ENCODE results near the gene SERPINA10. TPM values are rescaled to one million over a fixed set of nuclear protein-coding genes. Genes with fewer than 3 reads are reported as not detected.
A peak's percentile ranks its signal among the peaks of the same experiment; 100 is the strongest.

Gene SERPINA10
- total RNA-seq, 8 experiments from 2014 or later, result 0.25 to 1.9 (median 0.43) TPM

- H3K27ac ChIP-seq, result no peak overlapping the region
- WGBS, 10 experiments, result 50 to 92% (median 63%) methylated on average over 2 to 4 of the region's 4 CpGs; no CpG with 5 or more reads in 3 of the 10 experiments
- no peak overlapping the region for H3K4me3 ChIP-seq
- no peak for ATAC-seq (replicated peaks in 6 of 8)
- no peaks in the 10 kb centered on the region for H3K4me1 ChIP-seq (replicated peaks in 1 of 2)
- in situ Hi-C loops (cut with MboI; ENCODE audit: low pct_unique_long_range_greater_than_20kb in 2 of 9, low sequenced_read_pairs in 9 of 9, unreplicated experiment in 9 of 9), result no loop called here
Measured at GRCh38 chr14:94329857-94330256, 36.8 kb upstream of the SERPINA10 start.

DNA sequence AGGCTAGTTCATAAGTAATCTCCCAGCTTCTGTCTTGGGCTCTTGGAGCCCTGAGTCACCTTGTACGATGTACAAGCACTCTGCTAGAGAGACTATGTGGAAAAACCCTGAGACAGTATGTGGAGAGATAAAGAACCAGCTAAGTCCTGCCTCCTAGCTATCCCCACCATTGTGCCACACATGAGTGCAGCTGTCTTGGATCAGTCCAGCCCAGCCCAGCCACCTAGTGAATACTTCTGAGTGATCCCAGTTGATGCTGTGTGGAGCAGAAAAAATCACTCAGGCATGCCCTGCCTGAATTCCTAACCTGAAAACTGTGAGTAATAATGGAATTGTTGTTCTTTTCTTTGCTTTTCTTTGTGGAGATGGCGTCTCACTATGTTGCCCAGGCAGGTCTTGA, 35.1 kb upstream of the SERPINA10 start:
- WGBS, 10 experiments, result 38 to 100% (median 89%) methylated on average over 1 to 2 of the region's 2 CpGs; no CpG with 5 or more reads in 4 of the 10 experiments

DNA sequence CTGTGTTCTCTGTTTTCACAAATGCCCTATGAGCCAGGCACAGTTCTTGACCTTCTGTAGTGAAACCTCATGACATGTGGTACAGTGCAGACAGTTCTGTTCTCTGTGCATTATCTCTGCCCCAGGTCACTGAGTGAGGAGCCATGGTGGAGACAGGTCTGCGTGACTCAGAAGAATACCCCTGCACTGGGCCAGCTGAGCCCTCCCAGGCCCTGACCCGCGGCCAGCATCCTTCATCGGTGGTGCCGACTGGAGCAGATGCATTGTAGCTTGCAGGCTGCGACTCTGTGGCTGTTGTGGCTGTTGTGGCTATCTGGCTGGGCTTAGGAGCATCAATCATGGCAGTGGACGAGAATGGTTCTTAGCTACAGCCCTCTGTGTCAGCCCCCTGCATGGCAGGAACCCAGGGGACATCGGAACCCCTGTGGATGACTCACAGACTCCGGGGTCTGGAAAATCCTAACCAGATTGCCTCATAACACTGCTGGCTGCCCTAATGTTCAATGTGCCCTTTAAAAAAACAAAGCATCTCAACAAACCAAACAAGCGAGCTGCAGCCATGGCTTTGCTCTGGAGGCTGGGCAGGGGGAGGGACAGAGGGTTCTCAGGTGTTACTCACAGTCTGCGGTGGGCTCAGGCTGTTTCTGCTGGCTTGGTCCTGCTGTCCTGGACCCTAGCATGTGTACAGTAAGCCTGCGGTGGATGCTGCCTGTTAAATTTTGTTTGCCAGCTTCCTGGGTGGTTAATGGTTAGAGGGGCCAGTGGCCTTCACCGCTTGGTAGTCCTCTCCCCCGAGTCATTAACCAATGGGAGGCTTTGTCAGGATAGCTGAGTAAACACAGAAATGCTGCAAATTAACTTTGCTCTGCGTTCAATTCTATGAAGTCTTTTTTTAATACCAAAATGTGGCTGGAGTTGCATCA, 29.8 kb upstream of the SERPINA10 start, which contains the start of gene SERPINA6:
SERPINA6 (minus strand) TSS at position 689 of the 923 bp plus-strand sequence. CDS start 8,688 bp downstream, outside the sequence.
- in situ Hi-C loops (cut with MboI; ENCODE audit: low pct_unique_long_range_greater_than_20kb in 2 of 9, low sequenced_read_pairs in 9 of 9, unreplicated experiment in 9 of 9), result no loop called here
- no peak within 1 kb of the TSS for H3K4me3 ChIP-seq
- peak within 1 kb of the TSS in 1 of 2 donors; percentile 48 for H3K27ac ChIP-seq
- 30 to 91% (median 67%) methylated on average over 1 to 8 of the region's 15 CpGs; no CpG with 5 or more reads in 2 of the 10 experiments for WGBS, 10 experiments
- peak in 7 of 8 experiments; percentile 11 to 93 (median 84) for ATAC-seq (replicated peaks in 6 of 8)
- peaks cover 0 to 3% of the 10 kb centered on the region in 2 donors for H3K4me1 ChIP-seq (replicated peaks in 1 of 2)

More for the DNA sequence above, 35.1 kb upstream of the SERPINA10 start:
- H3K4me1 ChIP-seq (replicated peaks in 1 of 2), result no peaks in the 10 kb centered on the region
- no peak for ATAC-seq (replicated peaks in 6 of 8)
- H3K27ac ChIP-seq, result no peak overlapping the region
- in situ Hi-C loops (cut with MboI; ENCODE audit: low pct_unique_long_range_greater_than_20kb in 2 of 9, low sequenced_read_pairs in 9 of 9, unreplicated experiment in 9 of 9), result no loop called here
- H3K4me3 ChIP-seq, result no peak overlapping the region

DNA sequence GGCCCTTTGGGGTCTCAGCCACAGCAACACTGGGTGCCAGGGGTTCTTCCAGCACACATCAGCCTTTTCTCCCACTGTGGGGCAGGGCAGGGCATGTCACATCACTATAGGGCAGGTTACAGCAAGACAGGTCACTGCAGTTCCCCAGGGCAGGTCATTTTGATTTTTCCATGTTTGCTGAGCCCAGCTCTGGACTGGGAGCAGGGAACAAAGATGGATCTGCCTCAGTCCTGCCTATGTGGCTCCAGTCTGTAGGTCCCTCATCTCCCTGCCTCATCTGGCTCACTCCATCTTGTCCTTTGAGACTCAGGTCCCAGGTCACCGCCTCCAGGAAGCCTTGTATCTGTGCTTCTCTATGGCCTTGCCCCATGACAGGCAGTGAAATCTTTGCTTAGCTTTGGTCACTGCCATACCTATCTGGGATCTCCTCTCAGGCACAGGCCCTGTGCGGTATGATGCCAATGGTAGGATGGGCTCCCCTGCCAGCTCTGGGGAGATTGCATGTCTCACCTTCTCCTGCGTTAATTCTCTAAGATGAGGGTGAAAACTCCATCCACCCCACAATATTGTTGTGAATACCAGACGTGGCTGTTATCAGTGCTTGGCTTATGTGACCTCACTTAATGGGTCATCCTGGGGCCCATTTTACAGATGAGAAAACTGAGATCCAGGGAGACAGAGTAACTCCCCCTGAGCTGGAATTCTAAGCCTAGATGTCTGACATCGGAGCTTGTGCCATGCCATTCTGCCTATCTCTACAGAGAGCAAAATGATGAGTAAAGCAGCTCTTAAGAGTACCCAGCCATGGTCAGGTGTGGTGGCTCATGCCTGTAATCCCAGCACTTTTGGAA, 28.6 kb upstream of the SERPINA10 start:
- WGBS, 10 experiments, result 60 to 100% (median 98%) methylated on average over 1 to 4 of the region's 5 CpGs; no CpG with 5 or more reads in 4 of the 10 experiments
- H3K4me1 ChIP-seq (replicated peaks in 1 of 2), result peaks cover 0 to 3% of the 10 kb centered on the region in 2 donors
- H3K27ac ChIP-seq, result no peak overlapping the region
- no peak for ATAC-seq (replicated peaks in 6 of 8)
- in situ Hi-C loops (cut with MboI; ENCODE audit: low pct_unique_long_range_greater_than_20kb in 2 of 9, low sequenced_read_pairs in 9 of 9, unreplicated experiment in 9 of 9), result no loop called here
- no peak overlapping the region for H3K4me3 ChIP-seq

- peak in 3 of 8 experiments; percentile 31 to 60 (median 50) for ATAC-seq (replicated peaks in 6 of 8)
- in situ Hi-C loops (cut with MboI; ENCODE audit: low pct_unique_long_range_greater_than_20kb in 2 of 9, low sequenced_read_pairs in 9 of 9, unreplicated experiment in 9 of 9), result no loop called here
- WGBS, 10 experiments, result 40 to 100% (median 85%) methylated on average over 1 to 5 of the region's 5 CpGs; no CpG with 5 or more reads in 3 of the 10 experiments
Measured at GRCh38 chr14:94320243-94320642, 27.2 kb upstream of the SERPINA10 start.

DNA sequence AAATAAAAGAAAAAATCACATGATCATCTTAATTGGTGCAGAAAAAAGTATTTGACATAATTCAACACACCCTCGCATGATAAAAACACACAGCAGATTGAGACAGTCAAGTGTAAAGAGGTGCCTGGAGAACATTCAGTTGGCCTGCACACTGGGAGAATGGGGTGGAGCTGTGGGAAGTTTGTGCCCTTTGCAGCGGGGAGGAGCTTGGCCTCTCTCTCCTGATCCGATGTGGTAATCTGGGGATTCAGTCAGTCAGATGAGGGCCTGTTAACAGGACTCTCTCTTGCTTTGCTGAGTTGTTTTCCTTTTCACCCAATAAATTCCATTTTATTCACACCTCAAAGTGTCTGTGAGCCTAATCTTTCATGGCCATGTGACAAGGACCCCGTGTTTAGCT, 24.2 kb upstream of the SERPINA10 start:
- in situ Hi-C loops (cut with MboI; ENCODE audit: low pct_unique_long_range_greater_than_20kb in 2 of 9, low sequenced_read_pairs in 9 of 9, unreplicated experiment in 9 of 9), result no loop called here
- ATAC-seq (replicated peaks in 6 of 8), result peak in 4 of 8 experiments; percentile 35 to 90 (median 76)
- WGBS, 10 experiments, result 0 to 92% (median 66%) methylated on average over 1 to 4 of the region's 4 CpGs
- Histone ChIP-seq H3K4me1 (replicated peaks in 1 of 2) (no peaks in the 10 kb centered on the region), H3K27ac (no peak overlapping the region), H3K4me3 (no peak overlapping the region)

More at GRCh38 chr14:94320243-94320642, 27.2 kb upstream of the SERPINA10 start:
- Histone ChIP-seq H3K27ac (no peak overlapping the region), H3K4me1 (replicated peaks in 1 of 2) (peaks cover 0 to 3% of the 10 kb centered on the region in 2 donors), H3K4me3 (no peak overlapping the region)

GRCh38 chr14:94316692-94317091, 23.6 kb upstream of the SERPINA10 start:
- H3K4me3 ChIP-seq, result no peak overlapping the region
- no peak for ATAC-seq (replicated peaks in 6 of 8)
- WGBS, 10 experiments, result 67 to 82% (median 67%) methylated on average over 1 of the region's 1 CpG; no CpG with 5 or more reads in 7 of the 10 experiments
- H3K4me1 ChIP-seq (replicated peaks in 1 of 2), result no peaks in the 10 kb centered on the region
- no peak overlapping the region for H3K27ac ChIP-seq
- in situ Hi-C loops (cut with MboI; ENCODE audit: low pct_unique_long_range_greater_than_20kb in 2 of 9, low sequenced_read_pairs in 9 of 9, unreplicated experiment in 9 of 9), result no loop called here

DNA sequence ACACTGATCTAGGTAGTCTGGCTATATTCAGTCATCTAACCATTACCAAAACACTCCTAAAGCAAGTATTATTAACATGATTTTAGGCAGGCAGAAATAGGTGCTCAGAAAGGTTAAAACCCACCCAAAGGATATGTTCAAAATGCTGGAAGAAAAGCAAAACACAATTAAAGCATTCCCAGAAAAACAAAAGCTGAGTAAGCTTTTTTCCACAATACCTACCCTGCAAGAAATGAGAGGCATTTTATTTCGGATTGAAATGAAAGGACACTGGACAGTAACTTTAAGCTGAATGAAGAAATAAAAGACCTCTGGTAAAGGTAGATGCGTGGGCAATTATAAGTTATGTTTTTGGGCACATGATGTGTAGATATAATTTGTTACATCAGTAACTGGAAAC, 21.8 kb upstream of the SERPINA10 start:
- no peak for ATAC-seq (replicated peaks in 6 of 8)
- 26 to 100% (median 74%) methylated on average over 2 of the region's 2 CpGs for WGBS, 10 experiments
- in situ Hi-C loops (cut with MboI; ENCODE audit: low pct_unique_long_range_greater_than_20kb in 2 of 9, low sequenced_read_pairs in 9 of 9, unreplicated experiment in 9 of 9), result no loop called here
- Histone ChIP-seq H3K27ac (no peak overlapping the region), H3K4me3 (no peak overlapping the region), H3K4me1 (replicated peaks in 1 of 2) (no peaks in the 10 kb centered on the region)

GRCh38 chr14:94313991-94314655, 21.1 kb upstream of the SERPINA10 start:
- 20 to 100% (median 95%) methylated on average over 1 to 7 of the region's 8 CpGs for WGBS, 10 experiments
- in situ Hi-C loops (cut with MboI; ENCODE audit: low pct_unique_long_range_greater_than_20kb in 2 of 9, low sequenced_read_pairs in 9 of 9, unreplicated experiment in 9 of 9), result no loop called here
- Histone ChIP-seq H3K27ac (no peak overlapping the region), H3K4me1 (replicated peaks in 1 of 2) (no peaks in the 10 kb centered on the region), H3K4me3 (no peak overlapping the region)
- ATAC-seq (replicated peaks in 6 of 8), result no peak

DNA sequence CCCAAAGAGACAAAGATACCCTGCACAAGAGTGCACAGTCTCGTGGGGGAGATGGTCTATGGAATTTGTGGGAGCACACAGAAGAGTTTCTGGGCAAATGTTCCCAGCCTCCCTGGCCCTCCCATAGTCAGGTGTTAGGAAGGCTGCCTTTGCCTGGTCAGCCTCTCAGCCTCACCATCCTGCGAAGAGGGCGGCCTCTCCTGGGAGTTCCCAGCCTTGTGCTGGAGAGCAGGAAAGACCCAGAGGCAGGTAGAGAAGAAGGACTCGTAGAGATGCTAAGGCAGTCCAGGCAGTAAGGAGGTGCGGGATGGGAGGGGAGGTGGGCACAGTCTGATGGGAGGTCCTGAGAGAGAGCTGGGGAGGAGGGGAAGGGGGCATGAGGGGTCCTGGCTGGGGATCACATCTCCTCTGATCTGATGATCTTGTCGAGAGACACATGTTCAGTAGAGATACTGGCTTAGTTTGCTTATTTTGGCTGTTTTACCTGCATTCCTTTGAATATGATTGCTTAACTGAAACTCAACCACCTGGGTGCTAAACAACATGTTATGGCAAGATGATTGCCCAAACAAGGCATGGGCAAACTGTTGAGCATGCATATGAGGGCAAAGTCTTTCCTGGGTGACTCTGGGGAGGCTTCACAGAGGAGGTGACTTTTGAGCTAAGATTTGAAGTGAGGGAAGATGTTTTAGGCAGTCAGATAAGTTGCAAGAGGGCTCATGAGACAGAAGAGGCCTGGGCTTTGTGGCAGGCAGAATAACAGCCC, 19.6 kb upstream of the SERPINA10 start:
- 40 to 76% (median 73%) methylated on average over 1 to 4 of the region's 6 CpGs; no CpG with 5 or more reads in 6 of the 10 experiments for WGBS, 10 experiments
- no peak for ATAC-seq (replicated peaks in 6 of 8)
- H3K4me3 ChIP-seq, result no peak overlapping the region
- no peak overlapping the region for H3K27ac ChIP-seq
- in situ Hi-C loops (cut with MboI; ENCODE audit: low pct_unique_long_range_greater_than_20kb in 2 of 9, low sequenced_read_pairs in 9 of 9, unreplicated experiment in 9 of 9), result no loop called here
- H3K4me1 ChIP-seq (replicated peaks in 1 of 2), result no peaks in the 10 kb centered on the region

DNA sequence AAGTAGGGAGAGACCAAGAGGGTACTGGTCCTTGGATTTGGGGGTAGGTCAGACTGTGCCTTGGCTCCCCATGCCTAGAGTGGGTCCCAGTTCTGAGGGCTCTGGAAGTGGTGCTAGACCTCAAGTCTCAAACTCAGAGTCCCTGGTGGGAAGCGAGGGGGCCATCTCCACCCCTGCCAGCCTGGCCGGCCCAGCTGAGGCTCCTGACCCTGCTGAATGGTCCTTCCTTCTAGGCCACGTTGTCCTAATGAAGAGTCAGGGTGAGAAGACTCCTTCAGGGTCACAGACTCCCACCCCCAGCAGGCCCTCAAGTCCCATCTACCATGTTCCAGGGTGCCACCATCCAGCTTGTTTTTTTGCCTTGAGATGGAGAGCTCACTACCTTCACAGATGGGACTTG, 17.2 kb upstream of the SERPINA10 start:
- ATAC-seq (replicated peaks in 6 of 8), result no peak
- Histone ChIP-seq H3K27ac (no peak overlapping the region), H3K4me1 (replicated peaks in 1 of 2) (no peaks in the 10 kb centered on the region), H3K4me3 (no peak overlapping the region)
- in situ Hi-C loops (cut with MboI; ENCODE audit: low pct_unique_long_range_greater_than_20kb in 2 of 9, low sequenced_read_pairs in 9 of 9, unreplicated experiment in 9 of 9), result no loop called here
- WGBS, 10 experiments, result 20 to 80% (median 45%) methylated on average over 1 to 2 of the region's 3 CpGs; no CpG with 5 or more reads in 6 of the 10 experiments

DNA sequence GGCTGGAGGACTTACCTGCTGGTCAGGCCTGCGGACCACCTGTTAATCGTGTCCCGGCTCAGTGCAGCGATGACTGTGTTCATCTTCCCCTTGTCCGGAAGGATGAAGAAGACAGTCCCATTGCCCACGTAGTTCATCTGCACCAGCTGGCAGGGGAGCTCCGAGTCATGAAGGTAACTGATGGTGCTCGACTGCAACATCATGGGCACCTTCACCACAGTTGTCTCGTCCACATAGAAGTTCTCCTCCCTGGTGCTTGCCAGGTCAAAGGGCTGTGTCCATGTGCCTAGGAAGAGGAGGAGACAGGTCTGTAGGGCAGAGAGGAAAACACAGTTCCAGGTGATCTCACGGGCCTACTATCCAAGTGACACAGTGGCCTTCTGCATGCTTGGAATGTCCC, 16.7 kb upstream of the SERPINA10 start:
- H3K4me3 ChIP-seq, result no peak overlapping the region
- no peak overlapping the region for H3K27ac ChIP-seq
- in situ Hi-C loops (cut with MboI; ENCODE audit: low pct_unique_long_range_greater_than_20kb in 2 of 9, low sequenced_read_pairs in 9 of 9, unreplicated experiment in 9 of 9), result no loop called here
- H3K4me1 ChIP-seq (replicated peaks in 1 of 2), result no peaks in the 10 kb centered on the region
- WGBS, 10 experiments, result 20 to 100% (median 85%) methylated on average over 1 to 4 of the region's 10 CpGs; no CpG with 5 or more reads in 4 of the 10 experiments
- ATAC-seq (replicated peaks in 6 of 8), result no peak

All from motor neuron (in vitro differentiated cells).